ENCODE measurements around the gene SDHAF2.
"Not testable (repeated sequence)": the region's sequence is repeated elsewhere in the genome, so short reads cannot be mapped to it uniquely, and the experiment has no call there.

SDHAF2 gene

DNA sequence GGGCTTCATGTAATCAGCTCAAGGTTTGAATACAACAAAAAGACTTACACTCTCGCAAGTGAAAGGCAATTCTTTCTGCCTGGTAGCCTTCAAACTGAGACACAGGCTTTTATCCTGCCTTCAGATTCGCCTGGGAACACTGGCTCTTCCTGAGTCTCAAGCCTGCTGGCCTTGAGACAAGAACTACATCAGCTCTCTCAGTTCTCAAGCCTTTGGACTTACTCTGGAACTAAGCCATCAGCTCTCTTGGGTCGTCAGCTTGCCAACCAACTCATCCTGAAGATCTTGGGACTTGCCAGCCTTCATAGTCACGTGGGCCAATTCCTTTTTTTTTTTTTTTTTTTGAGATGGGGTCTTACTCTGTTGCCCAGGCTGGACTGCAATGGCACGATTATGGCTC is 42.9 kb downstream of the SDHAF2 start:
- in situ Hi-C loops (cut with MboI; ENCODE audit: low pct_unique_long_range_greater_than_20kb, low sequenced_read_pairs), result no loop called here
- no peak for DNase-seq

- in situ Hi-C loops (cut with MboI; ENCODE audit: low pct_unique_long_range_greater_than_20kb, low sequenced_read_pairs), result no loop called here
- DNase-seq, result no peak
These were observed 43.6 kb downstream of the SDHAF2 start for GRCh38 chr11:61473370-61474012.

- DNase-seq, result no peak
- in situ Hi-C loops (cut with MboI; ENCODE audit: low pct_unique_long_range_greater_than_20kb, low sequenced_read_pairs), result no loop called here
These were observed 44.2 kb downstream of the SDHAF2 start for GRCh38 chr11:61474013-61474643.

DNA sequence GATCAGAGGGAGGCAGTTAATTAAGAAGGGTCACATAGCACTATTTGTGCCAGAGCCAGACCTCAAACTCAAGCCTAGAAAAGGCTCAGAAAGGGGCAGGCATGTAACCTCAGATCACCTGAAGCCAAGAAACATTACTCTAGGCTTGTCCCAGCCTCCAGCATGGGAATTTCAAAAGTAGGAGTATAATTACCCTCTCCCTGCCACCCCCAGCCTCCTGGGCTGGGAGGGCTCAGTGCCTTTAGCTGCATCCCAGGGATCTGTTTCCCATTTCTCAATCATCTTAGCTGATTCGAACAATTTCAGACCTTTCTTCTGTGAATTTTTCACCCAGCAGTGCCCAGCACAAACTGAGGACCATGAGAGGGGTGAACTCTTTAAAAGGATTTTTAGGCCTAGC is 45.5 kb downstream of the SDHAF2 start:
- no peak for DNase-seq
- in situ Hi-C loops (cut with MboI; ENCODE audit: low pct_unique_long_range_greater_than_20kb, low sequenced_read_pairs), result no loop called here

- DNase-seq, result no peak
- in situ Hi-C loops (cut with MboI; ENCODE audit: low pct_unique_long_range_greater_than_20kb, low sequenced_read_pairs), result no loop called here
These were observed 46.4 kb downstream of the SDHAF2 start for GRCh38 chr11:61476371-61476770.

DNA sequence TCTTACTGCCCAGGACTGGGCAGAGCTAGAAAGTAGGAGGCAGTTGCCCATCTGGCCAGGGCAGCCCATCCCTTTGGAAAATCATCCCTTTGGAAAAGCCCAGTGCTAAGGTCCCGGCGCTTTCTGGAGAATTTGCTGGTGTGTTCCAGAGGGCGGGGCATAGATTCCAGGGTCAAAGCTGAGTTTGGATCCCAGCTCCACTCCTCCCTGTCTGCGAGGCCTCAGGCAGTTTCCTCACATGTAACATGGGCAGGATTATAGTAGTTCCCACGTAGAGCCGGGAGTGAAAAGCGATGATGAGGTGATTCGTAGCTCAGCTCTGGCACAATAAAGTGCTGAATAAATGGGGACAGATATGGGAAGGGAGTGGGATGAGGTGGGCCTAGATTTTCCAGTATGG is 47.2 kb downstream of the SDHAF2 start:
- in situ Hi-C loops (cut with MboI; ENCODE audit: low pct_unique_long_range_greater_than_20kb, low sequenced_read_pairs), result no loop called here
- DNase-seq, result no peak

DNA sequence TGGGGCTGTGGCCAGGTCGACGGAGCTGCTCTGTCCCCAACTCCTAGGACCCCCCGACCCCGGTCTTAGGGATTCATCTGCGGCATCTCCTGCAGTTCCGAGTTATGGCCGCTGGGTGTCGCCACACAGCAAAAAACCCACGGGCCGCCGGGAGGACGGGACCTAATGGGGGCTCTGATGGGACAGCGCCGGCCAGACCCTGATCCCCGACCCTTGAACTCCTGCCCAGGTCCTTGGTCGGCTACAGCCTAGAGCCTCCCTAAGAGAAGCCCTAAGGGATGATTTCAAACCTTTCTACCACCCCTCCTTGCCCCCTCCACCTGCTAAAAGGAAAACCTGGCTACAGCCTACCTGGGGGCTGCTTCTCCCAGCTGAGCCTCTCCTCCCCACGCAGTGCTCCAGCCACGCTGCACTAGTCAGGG is 47.8 kb downstream of the SDHAF2 start:
- peak; percentile 57 for DNase-seq
- in situ Hi-C loops (cut with MboI; ENCODE audit: low pct_unique_long_range_greater_than_20kb, low sequenced_read_pairs), result no loop called here

- in situ Hi-C loops (cut with MboI; ENCODE audit: low pct_unique_long_range_greater_than_20kb, low sequenced_read_pairs); DNase-seq: not testable (repeated sequence)
These were observed 49.6 kb downstream of the SDHAF2 start for GRCh38 chr11:61479360-61480058.

GRCh38 chr11:61480261-61480993 is 50.5 kb downstream of the SDHAF2 start:
- in situ Hi-C loops (cut with MboI; ENCODE audit: low pct_unique_long_range_greater_than_20kb, low sequenced_read_pairs), result no loop called here
- no peak for DNase-seq

DNA sequence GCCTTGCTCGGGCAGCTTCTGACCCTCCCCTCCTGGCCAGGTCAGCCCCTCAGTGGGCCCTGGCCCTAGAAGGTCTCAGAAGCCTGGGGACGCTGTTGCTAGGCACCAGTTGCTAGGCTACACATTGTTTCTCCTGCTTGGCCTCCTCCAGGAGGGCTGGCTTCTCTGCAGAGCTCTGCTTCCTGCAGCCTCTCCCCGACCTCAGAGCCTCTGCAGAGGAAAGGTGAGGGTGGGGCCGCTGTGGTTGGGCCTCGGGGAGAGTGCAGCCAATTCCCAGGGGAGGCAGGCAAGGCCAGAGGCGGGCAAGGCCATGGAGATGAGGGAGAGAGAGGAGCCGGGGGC is 51.0 kb downstream of the SDHAF2 start:
- peak; percentile 15 for DNase-seq
- in situ Hi-C loops (cut with MboI; ENCODE audit: low pct_unique_long_range_greater_than_20kb, low sequenced_read_pairs), result no loop called here

DNA sequence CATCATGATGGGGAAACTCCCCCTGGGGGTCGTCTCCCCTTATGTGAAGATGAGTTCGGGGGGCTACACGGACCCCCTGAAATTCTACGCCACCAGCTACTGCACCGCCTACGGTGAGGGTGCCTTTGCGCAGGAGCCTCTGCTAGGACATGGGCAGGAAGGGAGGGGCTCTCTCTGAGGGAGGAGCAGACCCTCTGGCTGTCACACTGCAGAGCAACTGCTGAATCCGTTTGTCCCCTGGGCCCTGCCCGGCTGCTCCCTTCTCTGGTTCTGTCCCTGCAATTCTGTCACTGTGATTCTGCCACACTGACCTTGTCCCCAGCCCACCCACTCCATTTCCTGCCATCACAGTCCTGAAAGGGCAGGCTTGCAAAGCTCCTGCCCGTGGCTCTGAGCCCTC is 51.9 kb downstream of the SDHAF2 start:
- in situ Hi-C loops (cut with MboI; ENCODE audit: low pct_unique_long_range_greater_than_20kb, low sequenced_read_pairs), result no loop called here

GRCh38 chr11:61482513-61482912 is 52.6 kb downstream of the SDHAF2 start:
- in situ Hi-C loops (cut with MboI; ENCODE audit: low pct_unique_long_range_greater_than_20kb, low sequenced_read_pairs), result no loop called here
- DNase-seq, result peak; percentile 27

More for the DNA sequence above, 51.9 kb downstream of the SDHAF2 start:
- DNase-seq, result no peak

DNA sequence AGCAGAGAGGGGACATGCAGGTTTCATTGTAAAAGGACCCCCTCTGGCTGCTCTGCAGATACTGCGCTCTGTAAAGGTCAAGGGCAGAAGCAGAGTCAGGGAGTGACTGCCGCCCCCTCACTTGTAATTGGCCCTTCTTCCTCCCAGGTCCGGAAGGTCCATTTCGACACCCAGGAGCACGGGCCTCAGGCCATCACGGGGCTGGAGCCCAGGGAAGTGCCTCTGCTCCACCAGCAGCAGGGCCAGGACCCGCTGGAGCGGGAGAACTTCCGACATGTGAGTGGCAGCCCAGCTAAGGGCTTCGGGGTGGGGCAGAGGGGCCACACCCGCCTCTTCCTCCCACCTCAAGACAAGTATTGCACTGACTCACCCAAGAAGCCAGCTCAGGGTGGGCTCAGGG is 54.6 kb downstream of the SDHAF2 start:
- in situ Hi-C loops (cut with MboI; ENCODE audit: low pct_unique_long_range_greater_than_20kb, low sequenced_read_pairs), result no loop called here
- no peak for DNase-seq

- in situ Hi-C loops (cut with MboI; ENCODE audit: low pct_unique_long_range_greater_than_20kb, low sequenced_read_pairs), result no loop called here
These were observed 55.2 kb downstream of the SDHAF2 start for GRCh38 chr11:61485080-61485479.

GRCh38 chr11:61486011-61486620 is 56.2 kb downstream of the SDHAF2 start:
- DNase-seq, result peak; percentile 25
- in situ Hi-C loops (cut with MboI; ENCODE audit: low pct_unique_long_range_greater_than_20kb, low sequenced_read_pairs), result no loop called here

More at GRCh38 chr11:61485080-61485479, 55.2 kb downstream of the SDHAF2 start:
- no peak for DNase-seq

GRCh38 chr11:61486779-61487178 is 56.9 kb downstream of the SDHAF2 start:
- DNase-seq, result no peak
- in situ Hi-C loops (cut with MboI; ENCODE audit: low pct_unique_long_range_greater_than_20kb, low sequenced_read_pairs), result no loop called here

GRCh38 chr11:61487342-61488025 is 57.6 kb downstream of the SDHAF2 start:
- in situ Hi-C loops (cut with MboI; ENCODE audit: low pct_unique_long_range_greater_than_20kb, low sequenced_read_pairs), result no loop called here

DNA sequence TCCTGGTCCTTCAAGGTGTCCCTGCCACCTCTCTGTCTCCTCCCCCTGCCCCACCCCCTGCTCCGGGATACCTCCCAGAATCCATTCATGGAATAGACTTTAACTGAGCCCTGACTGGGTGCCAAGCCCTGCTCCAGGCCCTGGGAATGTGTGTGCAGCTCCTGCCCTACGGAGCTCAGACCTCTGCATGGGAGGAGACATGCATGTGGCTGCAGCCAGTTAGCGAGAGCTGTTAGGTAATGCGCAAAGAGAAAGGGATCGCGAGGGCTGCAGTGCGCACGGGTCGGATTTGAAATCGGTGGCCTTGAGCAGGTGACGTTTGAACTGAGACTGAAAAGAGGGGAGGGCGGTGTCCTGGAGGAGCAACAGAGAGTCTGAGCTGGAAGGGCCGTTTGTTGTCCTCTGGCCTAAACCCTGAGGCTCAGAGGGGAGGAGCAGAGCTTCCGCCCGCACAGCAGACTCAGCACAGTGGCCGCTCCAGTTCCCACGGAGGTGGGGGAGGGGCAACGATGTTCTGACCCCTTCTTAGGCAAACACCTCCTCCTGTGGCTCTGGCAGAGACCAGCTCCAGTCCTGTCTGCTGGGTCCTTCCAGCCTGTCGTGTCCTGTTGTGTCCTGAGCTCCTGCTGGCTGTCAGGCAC is 58.8 kb downstream of the SDHAF2 start:
- DNase-seq, result no peak
- in situ Hi-C loops (cut with MboI; ENCODE audit: low pct_unique_long_range_greater_than_20kb, low sequenced_read_pairs), result no loop called here

More at GRCh38 chr11:61487342-61488025, 57.6 kb downstream of the SDHAF2 start:
- no peak for DNase-seq
